A549 (cell line): ENCODE results near the gene PLA2G2C.

Experiments used
- CTCF ChIP-seq: fragments of >200 bp; sonication (Bioruptor Twin); formaldehyde crosslinking; IDR thresholded peaks from 3 replicates; pipeline ENCODE4 v1.5.1; 2016
- EHMT2 ChIP-seq: fragments of 200-600 bp; sonication (generic); IDR thresholded peaks from 2 replicates; pipeline ENCODE4 v1.6.1; 2016; ENCODE audit warnings: antibody characterized with exemption, low read depth, mild to moderate bottlenecking, moderate library complexity
- EP300 ChIP-seq, 2 experiments: fragments of >200 bp; sonication (Bioruptor Twin); formaldehyde crosslinking; IDR thresholded peaks; 2 replicates in 1 of 2; 3 replicates in 1 of 2; pipeline ENCODE4 v1.6.1; 2016 to 2017
- HDAC2 ChIP-seq: fragments of 200-600 bp; sonication (generic); IDR thresholded peaks from 2 replicates; pipeline ENCODE4 v1.6.1; 2016
- HEYL ChIP-seq: fragments of 250-450 bp; sonication (Bioruptor Pico); IDR thresholded peaks from 2 replicates; pipeline ENCODE4 v1.8.0; 2021; ENCODE audit warnings: mild to moderate bottlenecking, moderate library complexity
- JUN ChIP-seq, 2 experiments: fragments of >200 bp; sonication (Bioruptor Twin); formaldehyde crosslinking; IDR thresholded peaks; 2 replicates in 1 of 2; 3 replicates in 1 of 2; pipeline ENCODE4 v1.6.1; 2016 to 2017
- JUNB ChIP-seq: fragments of >200 bp; sonication (Bioruptor Twin); formaldehyde crosslinking; IDR thresholded peaks from 2 replicates; pipeline ENCODE4 v1.6.1; 2016
- PHF8 ChIP-seq: fragments of 200-600 bp; sonication (generic); IDR thresholded peaks from 2 replicates; pipeline ENCODE4 v1.6.1; 2016; ENCODE audit warnings: low read depth, mild to moderate bottlenecking, antibody characterized with exemption, moderate library complexity, borderline replicate concordance
- POLR2A ChIP-seq: IDR thresholded peaks from 2 replicates; pipeline ENCODE4 v1.6.1; 2012; ENCODE audit warnings: mild to moderate bottlenecking, low read length
- POLR2AphosphoS2 ChIP-seq: conservative IDR thresholded peaks from 2 replicates; pipeline ENCODE4 v1.6.1; 2012; ENCODE audit warnings: low read length, improper control_type of control experiment, inconsistent platforms
- SMC3 ChIP-seq: fragments of >200 bp; sonication (Bioruptor Twin); formaldehyde crosslinking; IDR thresholded peaks from 3 replicates; pipeline ENCODE4 v1.6.1; 2018; ENCODE audit warnings: inconsistent platforms
- USF2 ChIP-seq: fragments of 450-650 bp; IDR thresholded peaks from 2 replicates; pipeline ENCODE4 v1.6.1; 2014; ENCODE audit warnings: antibody characterized with exemption
- ZFP36 ChIP-seq: fragments of 450-650 bp; IDR thresholded peaks from 2 replicates; pipeline ENCODE4 v1.6.1; 2014; ENCODE audit warnings: borderline replicate concordance; ENCODE audit not compliant: partially characterized antibody

- TF ChIP-seq JUN (IDR thresholded peaks at IDR 0.05), result no peak
- no peak for TF ChIP-seq CTCF
- TF ChIP-seq EHMT2, result no peak
- no peak for TF ChIP-seq PHF8
- TF ChIP-seq USF2, result no peak
- TF ChIP-seq JUNB, result no peak
- no peak for TF ChIP-seq ZFP36
- TF ChIP-seq POLR2AphosphoS2, result no peak
- TF ChIP-seq SMC3, result no peak
- no peak for TF ChIP-seq HEYL
- no peak for TF ChIP-seq POLR2A
- TF ChIP-seq EP300 (IDR thresholded peaks at IDR 0.05), result no peak
- TF ChIP-seq HDAC2, result no peak
Observed at GRCh38 chr1:20147846-20148570, 38.3 kb downstream of the PLA2G2C start.
